A549 (cell line): ENCODE data around the gene ATN1. TPM values are rescaled to one million over a fixed set of nuclear protein-coding genes. Genes with fewer than 3 reads are reported as not detected.

Experiments used
- ATAC-seq, 2 experiments: fragments of 200-7000 bp in 1 of 2; fragments of >200 bp in 1 of 2; cut with Nextera tagmentation in 1 of 2; cut with Tn5 transposase in 1 of 2; 3 replicates each; pipeline versions ENCODE4 v1.8.0 to v1.9.1; 2018 to 2020; ENCODE audit warnings: mild to moderate bottlenecking in 1 of 2, moderate library complexity in 1 of 2
- CTCF ChIA-PET: fragments of 300-600 bp; sonication (Branson Sonifier 250); formaldehyde crosslinking; extraction: SDS; loops from one replicate; lab custom pipeline; 2021; ENCODE audit warnings: antibody characterized with exemption, inconsistent platforms; lab: Yijun Ruan, JAX
- POLR2A ChIA-PET: fragments of 350-600 bp; formaldehyde crosslinking; extraction: SDS; loops from one replicate; lab custom pipeline; 2021; ENCODE audit warnings: antibody characterized with exemption, inconsistent platforms; lab: Yijun Ruan, JAX
- DNase-seq, 2 experiments: peaks; one replicate each; pipeline versions ENCODE4 v3.0.0 to v3.0.0-alpha.2; 2011 to 2016; ENCODE audit warnings: low read depth in 1 of 2, low spot score in 1 of 2
- FAIRE-seq: peaks from 2 replicates; lab custom pipeline; 2011; peaks lifted over from hg19 to GRCh38; lab: Jason Lieb, UNC
- H3K27ac ChIP-seq, 2 experiments: fragments of >200 bp; sonication (Bioruptor Twin); formaldehyde crosslinking; 3 replicates each; pipeline ENCODE4 v1.5.1; 2016 to 2017
- H3K4me1 ChIP-seq: fragments of >200 bp; sonication (Bioruptor Twin); formaldehyde crosslinking; 3 replicates; pipeline ENCODE4 v1.6.1; 2016
- H3K4me2 ChIP-seq: fragments of >200 bp; sonication (Bioruptor Twin); formaldehyde crosslinking; 3 replicates; pipeline ENCODE4 v1.6.1; 2016
- H3K4me3 ChIP-seq: fragments of >200 bp; sonication (Bioruptor Twin); formaldehyde crosslinking; 3 replicates; pipeline ENCODE4 v1.5.1; 2016
- H3K9me3 ChIP-seq: fragments of >200 bp; sonication (Bioruptor Twin); formaldehyde crosslinking; 3 replicates; pipeline ENCODE4 v1.6.1; 2016
- BHLHE40 ChIP-seq: IDR thresholded peaks from 2 replicates; pipeline ENCODE4 v1.6.1; 2012; ENCODE audit warnings: low read depth, low read length, inconsistent platforms
- CEBPB ChIP-seq, 2 experiments: fragments of >200 bp in 1 of 2; sonication (Bioruptor Twin) in 1 of 2; formaldehyde crosslinking in 1 of 2; IDR thresholded peaks; 2 replicates each; pipeline ENCODE4 v1.6.1; 2012 to 2016
- CHD2 ChIP-seq: fragments of 150-350 bp; IDR thresholded peaks from 2 replicates; pipeline ENCODE4 v1.6.1; 2014; ENCODE audit warnings: low read length; ENCODE audit not compliant: partially characterized antibody
- CTCF ChIP-seq: fragments of >200 bp; sonication (Bioruptor Twin); formaldehyde crosslinking; IDR thresholded peaks from 3 replicates; pipeline ENCODE4 v1.5.1; 2016
- HDAC2 ChIP-seq: fragments of 200-600 bp; sonication (generic); IDR thresholded peaks from 2 replicates; pipeline ENCODE4 v1.6.1; 2016
- HOXA7 ChIP-seq: fragments of 250-450 bp; sonication (Bioruptor Pico); IDR thresholded peaks from 2 replicates; pipeline ENCODE4 v1.5.0; 2020; ENCODE audit warnings: mild to moderate bottlenecking, moderate library complexity
- JUN ChIP-seq, 2 experiments: fragments of >200 bp; sonication (Bioruptor Twin); formaldehyde crosslinking; IDR thresholded peaks; 2 replicates in 1 of 2; 3 replicates in 1 of 2; pipeline ENCODE4 v1.6.1; 2016 to 2017
- KDM1A ChIP-seq: fragments of 200-600 bp; sonication (generic); IDR thresholded peaks from 2 replicates; pipeline ENCODE4 v1.6.1; 2016; ENCODE audit warnings: low read depth, mild to moderate bottlenecking
- RFX5 ChIP-seq: fragments of 450-650 bp; IDR thresholded peaks from 2 replicates; pipeline ENCODE4 v1.7.1; 2014; ENCODE audit warnings: antibody characterized with exemption, mild to moderate bottlenecking, moderate library complexity
- SMC3 ChIP-seq: fragments of >200 bp; sonication (Bioruptor Twin); formaldehyde crosslinking; IDR thresholded peaks from 3 replicates; pipeline ENCODE4 v1.6.1; 2018; ENCODE audit warnings: inconsistent platforms
- SREBF2 ChIP-seq: fragments of 450-650 bp; IDR thresholded peaks from 2 replicates; pipeline ENCODE4 v1.6.1; 2014; ENCODE audit warnings: mild to moderate bottlenecking, moderate library complexity
- TFCP2L1 ChIP-seq: fragments of 250-450 bp; sonication (Bioruptor Pico); IDR thresholded peaks from 2 replicates; pipeline ENCODE4 v1.5.0; 2021; ENCODE audit warnings: mild to moderate bottlenecking
- ZSCAN20 ChIP-seq: fragments of 250-450 bp; sonication (Bioruptor Pico); IDR thresholded peaks from 2 replicates; pipeline ENCODE4 v1.8.0; 2022; ENCODE audit warnings: mild to moderate bottlenecking, moderate library complexity
- WGBS: methylation state at CpG from one replicate; pipeline ENCODE4 v1.1.6; 2017; ENCODE audit errors: missing lambda C conversion rate; 5-methylcytosine and 5-hydroxymethylcytosine counted together
- polyA plus RNA-seq, 4 experiments: library from polyadenylated mRNA; depleted of rRNA in 3 of 4; stranded (reverse); fragments of >200 nt; fragmentation: RNase III in 1 of 4; extraction: RNeasy Plus Mini Kit Qiagen cat#74134 plus additional on column Dnase treatment in 1 of 4; gene quantifications; 2 replicates in 3 of 4; 3 replicates in 1 of 4; pipeline ENCODE4 v1.2.3, GENCODE V29; 2011 to 2017
- TF ChIP-seq, protein P1 (sequence below): fragments of 250-450 bp; sonication (Bioruptor Pico); IDR thresholded peaks from 2 replicates; pipeline ENCODE4 v1.5.0; 2021; ENCODE audit warnings: mild to moderate bottlenecking, moderate library complexity, borderline replicate concordance

The ATN1 gene
- polyA plus RNA-seq, 2 of the 4 experiments (the other 2 are of a cell fraction): 11.3 to 51.6 TPM

GRCh38 chr12:6928022-6928702 lies 403 bp downstream of the ATN1 start:
- no peak for TF ChIP-seq HOXA7 (CRISPR knock-in tag)
- TF ChIP-seq JUN (IDR thresholded peaks at IDR 0.05): peak in 1 of 2 experiments; percentile 28; a peak in 2 of 5 replicates
- Histone ChIP-seq H3K27ac (peak overlapping the region; percentile 99 to 100), H3K4me3 (peak overlapping the region; percentile 93), H3K9me3 (no peaks in the 10 kb centered on the region), H3K4me1 (peaks cover 54% of the 10 kb centered on the region), H3K4me2 (peak overlapping the region; percentile 74)
- ChIA-PET POLR2A (interaction anchor here (0.6 to 1.7 kb wide), 3 partner anchors 8 to 15 kb away, joined by 3 to 9 read pairs (median 3); no protein-coding TSS in a partner anchor), CTCF (interaction anchor here (3.2 to 18.2 kb wide), 4 partner anchors 14 to 58 kb away, joined by 11 to 370 read pairs (median 137); partner anchors contain the start of genes C12orf57, ENO2, PTPN6 and RNU7-1)
- FAIRE-seq (no peak), DNase-seq (no peak), ATAC-seq (no peak)
- 0% methylated on average over 10 of the region's 79 CpGs for WGBS

DNA sequence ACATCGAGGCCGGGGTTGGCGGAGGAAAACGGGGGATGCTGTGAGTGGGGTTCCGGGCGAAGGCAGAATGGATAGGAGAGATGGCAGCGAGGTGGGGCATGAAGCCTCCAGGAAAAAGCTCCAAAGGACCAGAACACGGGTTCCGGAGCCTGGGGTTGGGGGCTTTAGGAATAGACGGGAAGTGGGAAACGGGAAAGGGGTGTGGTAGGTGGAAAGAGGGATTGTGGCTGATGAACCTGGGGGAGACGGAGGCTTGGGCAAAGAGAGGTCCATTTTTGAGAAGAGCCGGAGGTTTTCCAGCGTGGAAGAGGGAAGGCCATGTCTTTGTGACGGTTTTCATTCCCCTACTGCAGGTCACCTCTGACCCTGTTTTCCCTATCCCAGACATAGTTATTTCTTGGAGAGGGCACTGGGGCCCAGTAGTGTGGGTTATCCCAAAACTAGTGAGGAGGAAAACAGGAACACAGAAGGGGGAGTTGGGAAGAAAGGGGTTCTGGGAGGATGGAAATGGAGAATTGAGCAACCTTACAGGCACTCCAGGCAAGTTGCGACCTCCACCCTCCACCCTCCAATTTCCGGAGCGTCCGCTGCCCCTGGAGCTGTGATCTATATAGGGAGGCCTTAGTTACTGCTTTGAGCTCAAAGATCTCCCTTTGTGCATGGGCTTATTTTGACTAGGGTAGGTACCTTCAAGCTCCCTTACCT lies 1.1 kb downstream of the ATN1 start:
- ATAC-seq: no peak
- 15% methylated on average over 19 of the region's 19 CpGs for WGBS

DNA sequence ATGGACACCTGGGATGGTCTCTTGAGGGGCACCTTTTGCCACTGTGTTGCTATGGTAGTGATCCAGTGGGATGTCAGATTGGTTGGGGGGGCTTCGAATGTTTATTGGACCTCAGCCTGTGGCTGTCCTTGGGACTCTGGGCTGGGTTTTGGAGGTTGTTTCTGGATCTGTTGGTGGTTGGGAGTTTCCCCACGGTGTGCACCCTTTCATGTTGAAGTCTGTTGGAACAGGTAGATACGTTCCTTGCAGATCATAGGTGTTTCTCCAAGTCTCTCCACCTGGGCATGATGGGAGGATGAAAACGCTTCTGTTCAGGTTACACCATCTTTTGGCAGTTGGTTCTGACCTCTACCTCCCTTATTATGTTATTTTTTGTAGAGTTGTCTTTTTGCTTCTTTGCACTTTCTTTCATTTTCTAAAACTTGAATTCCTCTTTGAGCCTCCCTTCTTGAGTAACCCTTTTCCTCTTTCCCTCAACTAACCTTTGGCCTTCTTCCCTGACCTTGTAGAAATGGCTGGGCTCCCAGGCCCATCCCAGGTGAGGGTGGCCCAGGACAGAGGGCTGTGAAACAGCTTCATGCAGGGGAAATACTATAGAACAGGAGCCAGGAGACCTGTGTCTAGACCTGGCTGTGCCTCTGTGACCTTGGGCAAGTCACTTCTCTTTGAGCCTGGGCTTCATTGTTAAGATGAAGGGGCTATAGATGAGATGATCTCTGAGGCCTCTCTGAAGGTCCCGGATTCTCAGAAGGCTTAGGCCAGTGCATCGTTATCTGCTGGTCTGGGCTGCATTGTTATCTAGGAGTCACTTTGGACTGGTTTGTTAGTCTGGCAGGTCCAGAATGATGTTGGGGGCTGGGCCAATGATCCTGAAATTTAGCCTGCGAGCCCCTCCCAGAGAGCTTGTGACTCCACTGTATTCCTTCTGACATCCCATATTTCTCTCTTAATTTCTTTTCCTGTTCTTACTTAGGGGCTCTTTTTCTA lies 2.0 kb downstream of the ATN1 start:
- Histone ChIP-seq H3K27ac (peak overlapping the region; percentile 99 to 100; a peak in 5 of 6 replicates), H3K4me1 (peaks cover 64% of the 10 kb centered on the region), H3K4me3 (peak overlapping the region; percentile 93), H3K9me3 (no peaks in the 10 kb centered on the region), H3K4me2 (peak overlapping the region; percentile 74)
- ChIA-PET CTCF (interaction anchor here (1.1 to 18.2 kb wide), 6 partner anchors 13 to 59 kb away, joined by 3 to 370 read pairs (median 8); partner anchors contain the start of genes C12orf57, PTPN6, RNU7-1 and SPSB2), POLR2A (interaction anchor here (1.7 to 2.1 kb wide), 2 partner anchors 8 to 14 kb away, joined by 5 to 9 read pairs; partner anchors contain the start of genes C12orf57 and RNU7-1)
- ATAC-seq (no peak), DNase-seq (no peak), FAIRE-seq (no peak)
- 85% methylated on average over 7 of the region's 7 CpGs for WGBS
- TF ChIP-seq CTCF (no peak), SREBF2 (no peak), JUN (IDR thresholded peaks at IDR 0.05) (no peak), ZSCAN20 (CRISPR knock-in tag) (no peak), SMC3 (no peak), HOXA7 (CRISPR knock-in tag) (no peak), HDAC2 (no peak), TFCP2L1 (CRISPR knock-in tag) (no peak), BHLHE40 (no peak), CHD2 (no peak)
- TF ChIP-seq, protein P1, sequence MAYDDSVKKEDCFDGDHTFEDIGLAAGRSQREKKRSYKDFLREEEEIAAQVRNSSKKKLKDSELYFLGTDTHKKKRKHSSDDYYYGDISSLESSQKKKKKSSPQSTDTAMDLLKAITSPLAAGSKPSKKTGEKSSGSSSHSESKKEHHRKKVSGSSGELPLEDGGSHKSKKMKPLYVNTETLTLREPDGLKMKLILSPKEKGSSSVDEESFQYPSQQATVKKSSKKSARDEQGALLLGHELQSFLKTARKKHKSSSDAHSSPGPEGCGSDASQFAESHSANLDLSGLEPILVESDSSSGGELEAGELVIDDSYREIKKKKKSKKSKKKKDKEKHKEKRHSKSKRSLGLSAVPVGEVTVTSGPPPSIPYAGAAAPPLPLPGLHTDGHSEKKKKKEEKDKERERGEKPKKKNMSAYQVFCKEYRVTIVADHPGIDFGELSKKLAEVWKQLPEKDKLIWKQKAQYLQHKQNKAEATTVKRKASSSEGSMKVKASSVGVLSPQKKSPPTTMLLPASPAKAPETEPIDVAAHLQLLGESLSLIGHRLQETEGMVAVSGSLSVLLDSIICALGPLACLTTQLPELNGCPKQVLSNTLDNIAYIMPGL: no peak

More for the DNA sequence above, 1.1 kb downstream of the ATN1 start:
- TF ChIP-seq JUN (IDR thresholded peaks at IDR 0.05): 0 out of 5 replicates have a peak, but pooled peaks of 1 of the 2 experiments have one; percentile 17
- TF ChIP-seq KDM1A: no peak
- TF ChIP-seq CEBPB (IDR thresholded peaks at IDR 0.05): 0 out of 4 replicates have a peak, but pooled peaks of 1 of the 2 experiments have one; percentile 29
- TF ChIP-seq RFX5: no peak
- H3K27ac ChIP-seq: peak overlapping the region; percentile 99 to 100
- peak overlapping the region; percentile 93 for H3K4me3 ChIP-seq
- H3K9me3 ChIP-seq: no peaks in the 10 kb centered on the region
- H3K4me1 ChIP-seq: peaks cover 60% of the 10 kb centered on the region
- peak overlapping the region; percentile 74 for H3K4me2 ChIP-seq
- ChIA-PET CTCF (interaction anchor here (1.6 to 18.2 kb wide), 5 partner anchors 13 to 59 kb away, joined by 6 to 370 read pairs (median 91); partner anchors contain the start of genes C12orf57, ENO2, PTPN6 and RNU7-1), POLR2A (interaction anchor here (0.6 to 2.1 kb wide), 4 partner anchors 7 to 15 kb away, joined by 3 to 9 read pairs (median 4); partner anchors contain the start of genes C12orf57 and RNU7-1)
- DNase-seq (no peak), FAIRE-seq (no peak)
